IMR-90 (cell line): ENCODE results near the gene NMRK1.
A peak's percentile ranks its signal among the peaks of the same experiment; 100 is the strongest.

Source experiments
- BHLHE40 ChIP-seq: fragments of 150-350 bp; IDR thresholded peaks from 2 replicates; pipeline ENCODE4 v1.6.1; 2016; ENCODE audit warnings: mild to moderate bottlenecking, low read depth, low read length
- CEBPB ChIP-seq: IDR thresholded peaks from 2 replicates; pipeline ENCODE4 v1.6.1; 2012; ENCODE audit warnings: low read depth, low read length, improper control_type of control experiment
- CHD1 ChIP-seq: IDR thresholded peaks from 2 replicates; pipeline ENCODE4 v1.6.1; 2012; ENCODE audit warnings: low read depth, low read length, improper control_type of control experiment
- MAZ ChIP-seq: IDR thresholded peaks from 2 replicates; pipeline ENCODE4 v1.6.1; 2012; ENCODE audit warnings: low read depth, mild to moderate bottlenecking, low read length, improper control_type of control experiment, moderate library complexity, borderline replicate concordance
- MXI1 ChIP-seq: IDR thresholded peaks from 2 replicates; pipeline ENCODE4 v1.6.1; 2012; ENCODE audit warnings: low read depth, mild to moderate bottlenecking, low read length, moderate library complexity, borderline replicate concordance
- POLR2A ChIP-seq: IDR thresholded peaks from 2 replicates; pipeline ENCODE4 v1.6.1; 2012; ENCODE audit warnings: mild to moderate bottlenecking, low read depth, low read length
- RAD21 ChIP-seq: IDR thresholded peaks from 2 replicates; pipeline ENCODE4 v1.6.1; 2012; ENCODE audit warnings: low read length, improper control_type of control experiment
- RCOR1 ChIP-seq: IDR thresholded peaks from 2 replicates; pipeline ENCODE4 v1.6.1; 2012; ENCODE audit warnings: mild to moderate bottlenecking, low read length, improper control_type of control experiment; ENCODE audit not compliant: insufficient replicate concordance
- RFX5 ChIP-seq: IDR thresholded peaks from 2 replicates; pipeline ENCODE4 v1.8.0; 2012; ENCODE audit warnings: low read depth, mild to moderate bottlenecking, low read length, moderate library complexity
- SMC3 ChIP-seq: fragments of 150-350 bp; IDR thresholded peaks from 2 replicates; pipeline ENCODE4 v1.6.1; 2016; ENCODE audit warnings: low read depth, mild to moderate bottlenecking, antibody characterized with exemption, low read length, moderate library complexity
- TF ChIP-seq, protein P1 (sequence below): conservative IDR thresholded peaks from 2 replicates; pipeline ENCODE4 v1.5.1; 2012; ENCODE audit warnings: mild to moderate bottlenecking, low read depth, low read length, improper control_type of control experiment
- TF ChIP-seq, protein P2 (sequence below): fragments of 150-350 bp; IDR thresholded peaks from 2 replicates; pipeline ENCODE4 v1.6.1; 2017; ENCODE audit warnings: mild to moderate bottlenecking, antibody characterized with exemption, low read length, low read depth

GRCh38 chr9:75027187-75028107 is 60.5 kb downstream of the NMRK1 start:
- TF ChIP-seq, protein P1, sequence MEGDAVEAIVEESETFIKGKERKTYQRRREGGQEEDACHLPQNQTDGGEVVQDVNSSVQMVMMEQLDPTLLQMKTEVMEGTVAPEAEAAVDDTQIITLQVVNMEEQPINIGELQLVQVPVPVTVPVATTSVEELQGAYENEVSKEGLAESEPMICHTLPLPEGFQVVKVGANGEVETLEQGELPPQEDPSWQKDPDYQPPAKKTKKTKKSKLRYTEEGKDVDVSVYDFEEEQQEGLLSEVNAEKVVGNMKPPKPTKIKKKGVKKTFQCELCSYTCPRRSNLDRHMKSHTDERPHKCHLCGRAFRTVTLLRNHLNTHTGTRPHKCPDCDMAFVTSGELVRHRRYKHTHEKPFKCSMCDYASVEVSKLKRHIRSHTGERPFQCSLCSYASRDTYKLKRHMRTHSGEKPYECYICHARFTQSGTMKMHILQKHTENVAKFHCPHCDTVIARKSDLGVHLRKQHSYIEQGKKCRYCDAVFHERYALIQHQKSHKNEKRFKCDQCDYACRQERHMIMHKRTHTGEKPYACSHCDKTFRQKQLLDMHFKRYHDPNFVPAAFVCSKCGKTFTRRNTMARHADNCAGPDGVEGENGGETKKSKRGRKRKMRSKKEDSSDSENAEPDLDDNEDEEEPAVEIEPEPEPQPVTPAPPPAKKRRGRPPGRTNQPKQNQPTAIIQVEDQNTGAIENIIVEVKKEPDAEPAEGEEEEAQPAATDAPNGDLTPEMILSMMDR: peak; percentile 33
- TF ChIP-seq CHD1 (no peak), MXI1 (no peak), POLR2A (no peak), RAD21 (no peak), RFX5 (no peak), MAZ (no peak), RCOR1 (no peak), BHLHE40 (no peak), CEBPB (no peak), SMC3 (no peak)
- TF ChIP-seq, protein P2, sequence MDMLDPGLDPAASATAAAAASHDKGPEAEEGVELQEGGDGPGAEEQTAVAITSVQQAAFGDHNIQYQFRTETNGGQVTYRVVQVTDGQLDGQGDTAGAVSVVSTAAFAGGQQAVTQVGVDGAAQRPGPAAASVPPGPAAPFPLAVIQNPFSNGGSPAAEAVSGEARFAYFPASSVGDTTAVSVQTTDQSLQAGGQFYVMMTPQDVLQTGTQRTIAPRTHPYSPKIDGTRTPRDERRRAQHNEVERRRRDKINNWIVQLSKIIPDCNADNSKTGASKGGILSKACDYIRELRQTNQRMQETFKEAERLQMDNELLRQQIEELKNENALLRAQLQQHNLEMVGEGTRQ: no peak
